HepG2 (cell line): ENCODE results near the gene CIAO2B. TPM values are rescaled to one million over a fixed set of nuclear protein-coding genes. Genes with fewer than 3 reads are reported as not detected.

Experiments used
- AGO2 ChIP-seq: fragments of 200-400 bp; formaldehyde crosslinking; optimal IDR thresholded peaks from 2 replicates; pipeline ENCODE3; 2017; ENCODE audit warnings: mild to moderate bottlenecking, low read depth, low read length, moderate library complexity
- ATAD3A ChIP-seq: sonication (generic); formaldehyde crosslinking; IDR thresholded peaks from 2 replicates; pipeline ENCODE4 v1.4.0; 2020; ENCODE audit warnings: missing genetic modification reagents
- BRCA1 ChIP-seq: sonication (generic); formaldehyde crosslinking; IDR thresholded peaks from 2 replicates; pipeline ENCODE4 v1.4.0; 2020; ENCODE audit warnings: missing genetic modification reagents
- CBFB ChIP-seq: sonication (generic); formaldehyde crosslinking; IDR thresholded peaks from 2 replicates; pipeline ENCODE4 v1.4.0; 2020; ENCODE audit warnings: missing genetic modification reagents
- FOXJ3 ChIP-seq: sonication (generic); formaldehyde crosslinking; IDR thresholded peaks from 2 replicates; pipeline ENCODE4 v1.4.0; 2020; ENCODE audit warnings: missing genetic modification reagents, mild to moderate bottlenecking, borderline replicate concordance
- HMG20A ChIP-seq: IDR thresholded peaks from 2 replicates; pipeline ENCODE4 v1.6.1; 2016; ENCODE audit warnings: borderline replicate concordance
- HOXA3 ChIP-seq: sonication (generic); formaldehyde crosslinking; IDR thresholded peaks from 2 replicates; pipeline ENCODE4 v1.5.0; 2020; ENCODE audit warnings: missing genetic modification reagents
- KLF6 ChIP-seq: IDR thresholded peaks from 2 replicates; pipeline ENCODE4 v1.8.0; 2016; ENCODE audit warnings: missing biosample characterization, missing genetic modification reagents
- MBNL3 ChIP-seq: fragments of 250-450 bp; sonication (Bioruptor Pico); conservative IDR thresholded peaks from 2 replicates; pipeline ENCODE4 v1.8.0; 2022; ENCODE audit warnings: mild to moderate bottlenecking, inconsistent platforms
- MTA1 ChIP-seq: sonication (generic); formaldehyde crosslinking; IDR thresholded peaks from 2 replicates; pipeline ENCODE4 v1.4.0; 2020; ENCODE audit warnings: missing genetic modification reagents, mild to moderate bottlenecking, borderline replicate concordance
- NFYC ChIP-seq: IDR thresholded peaks from 2 replicates; pipeline ENCODE4 v1.6.1; 2016; ENCODE audit warnings: missing genetic modification reagents, missing compliant biosample characterization
- RAD21 ChIP-seq: fragments of 450-650 bp; formaldehyde crosslinking; IDR thresholded peaks from 2 replicates; pipeline ENCODE4 v1.5.0; 2020; ENCODE audit warnings: mild to moderate bottlenecking
- RARA ChIP-seq: IDR thresholded peaks from 2 replicates; pipeline ENCODE4 v1.6.1; 2016; ENCODE audit warnings: missing genetic modification reagents, missing compliant biosample characterization
- REXO4 ChIP-seq: sonication (generic); formaldehyde crosslinking; IDR thresholded peaks from 2 replicates; pipeline ENCODE4 v1.8.0; 2022; ENCODE audit warnings: missing genetic modification reagents, mild to moderate bottlenecking, borderline replicate concordance
- SMC3 ChIP-seq: IDR thresholded peaks from 2 replicates; pipeline ENCODE4 v1.6.1; 2011; ENCODE audit warnings: low read length, improper control_type of control experiment
- SNAI1 ChIP-seq: sonication (generic); formaldehyde crosslinking; IDR thresholded peaks from 2 replicates; pipeline ENCODE4 v1.5.0; 2020; ENCODE audit warnings: mild to moderate bottlenecking, missing genetic modification reagents, borderline replicate concordance
- TBX3 ChIP-seq: fragments of 450-650 bp; IDR thresholded peaks from 2 replicates; pipeline ENCODE4 v1.6.1; 2017; ENCODE audit warnings: antibody characterized with exemption, mild to moderate bottlenecking, inconsistent platforms, borderline replicate concordance
- XBP1 ChIP-seq: sonication (generic); formaldehyde crosslinking; IDR thresholded peaks from 2 replicates; pipeline ENCODE4 v1.5.0; 2020; ENCODE audit warnings: missing genetic modification reagents
- ZKSCAN5 ChIP-seq: sonication (generic); formaldehyde crosslinking; IDR thresholded peaks from 2 replicates; pipeline ENCODE4 v1.5.1; 2020; ENCODE audit warnings: mild to moderate bottlenecking, missing genetic modification reagents
- ZNF564 ChIP-seq: sonication (generic); formaldehyde crosslinking; IDR thresholded peaks from 2 replicates; pipeline ENCODE4 v1.8.1; 2023; ENCODE audit warnings: mild to moderate bottlenecking, missing genetic modification reagents
- ZNF589 ChIP-seq: sonication (generic); formaldehyde crosslinking; conservative IDR thresholded peaks from 2 replicates; pipeline ENCODE4 v1.8.0; 2022; ENCODE audit warnings: mild to moderate bottlenecking, moderate library complexity, missing genetic modification reagents
- ZNF672 ChIP-seq: sonication (generic); formaldehyde crosslinking; IDR thresholded peaks from 2 replicates; pipeline ENCODE4 v1.8.1; 2022; ENCODE audit warnings: missing genetic modification reagents
- polyA plus RNA-seq, 8 experiments: library from polyadenylated mRNA; depleted of rRNA in 3 of 8; stranded (reverse) in 7 of 8; unstranded in 1 of 8; fragments of >200 nt; fragmentation: Illumina TruSeq in 4 of 8; extraction: Trizol in 4 of 8; gene quantifications; 2 replicates each; pipeline versions ENCODE4 v1.2.1 to v1.2.3, GENCODE V29; 2011 to 2016; ENCODE audit warnings: low read depth in 4 of 8, missing spikeins in 1 of 8, mixed read lengths in 1 of 8; ENCODE audit not compliant: insufficient read depth in 1 of 8
- total RNA-seq, 5 experiments: library from RNA; depleted of rRNA; stranded (reverse); fragments of >200 nt; fragmentation: Illumina TruSeq; extraction: Trizol; gene quantifications; 2 replicates each; pipeline ENCODE4 v1.2.3, GENCODE V29; 2016; ENCODE audit warnings: low read depth in 1 of 5
- TF ChIP-seq, protein P1 (sequence below): sonication (generic); formaldehyde crosslinking; IDR thresholded peaks from 2 replicates; pipeline ENCODE4 v1.5.1; 2020; ENCODE audit warnings: mild to moderate bottlenecking, missing genetic modification reagents
- TF ChIP-seq, protein P2 (sequence below): sonication (generic); formaldehyde crosslinking; IDR thresholded peaks from 2 replicates; pipeline ENCODE4 v1.4.0; 2020; ENCODE audit warnings: missing genetic modification reagents, borderline replicate concordance
- TF ChIP-seq, protein P3 (sequence below): sonication (generic); formaldehyde crosslinking; IDR thresholded peaks from 2 replicates; pipeline ENCODE4 v1.5.1; 2020; ENCODE audit warnings: missing genetic modification reagents, mild to moderate bottlenecking, borderline replicate concordance
- TF ChIP-seq, protein P4 (sequence below): sonication (generic); formaldehyde crosslinking; IDR thresholded peaks from 2 replicates; pipeline ENCODE4 v1.8.1; 2023; ENCODE audit warnings: missing genetic modification reagents, inconsistent platforms, borderline replicate concordance

Gene CIAO2B
- total and polyA plus RNA-seq, 2 of the 13 experiments (the other 11 are each of a cell fraction or from before 2014, with no cell fraction given): 157 to 293 TPM

DNA sequence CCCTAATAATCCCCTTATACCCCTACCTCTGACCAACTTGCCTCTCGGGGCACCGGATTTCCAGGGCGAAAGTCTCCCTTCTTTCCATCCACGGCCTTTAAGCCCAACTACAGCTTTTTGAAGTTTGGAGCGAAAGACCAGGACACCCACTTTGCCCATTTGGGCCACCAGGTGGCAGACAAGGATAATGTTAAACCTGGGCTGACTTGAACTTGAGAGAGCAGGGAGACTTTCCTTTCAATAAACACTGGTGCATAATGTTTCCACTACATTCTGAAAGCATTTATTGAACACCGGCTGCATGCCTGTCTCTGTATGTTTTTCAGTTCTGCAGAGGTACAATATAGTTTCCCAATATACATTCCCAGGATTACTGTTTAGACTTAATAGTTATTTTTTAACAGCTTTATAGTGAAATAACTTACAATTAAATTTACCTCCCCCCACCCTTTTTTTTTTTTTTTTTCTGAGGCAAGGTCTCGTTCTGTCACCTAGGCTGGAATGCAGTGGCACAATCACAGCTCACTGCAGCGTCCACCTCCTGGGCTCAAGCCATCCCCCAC lies 20.0 kb upstream of the CIAO2B start (continued):
- TF ChIP-seq, protein P1, sequence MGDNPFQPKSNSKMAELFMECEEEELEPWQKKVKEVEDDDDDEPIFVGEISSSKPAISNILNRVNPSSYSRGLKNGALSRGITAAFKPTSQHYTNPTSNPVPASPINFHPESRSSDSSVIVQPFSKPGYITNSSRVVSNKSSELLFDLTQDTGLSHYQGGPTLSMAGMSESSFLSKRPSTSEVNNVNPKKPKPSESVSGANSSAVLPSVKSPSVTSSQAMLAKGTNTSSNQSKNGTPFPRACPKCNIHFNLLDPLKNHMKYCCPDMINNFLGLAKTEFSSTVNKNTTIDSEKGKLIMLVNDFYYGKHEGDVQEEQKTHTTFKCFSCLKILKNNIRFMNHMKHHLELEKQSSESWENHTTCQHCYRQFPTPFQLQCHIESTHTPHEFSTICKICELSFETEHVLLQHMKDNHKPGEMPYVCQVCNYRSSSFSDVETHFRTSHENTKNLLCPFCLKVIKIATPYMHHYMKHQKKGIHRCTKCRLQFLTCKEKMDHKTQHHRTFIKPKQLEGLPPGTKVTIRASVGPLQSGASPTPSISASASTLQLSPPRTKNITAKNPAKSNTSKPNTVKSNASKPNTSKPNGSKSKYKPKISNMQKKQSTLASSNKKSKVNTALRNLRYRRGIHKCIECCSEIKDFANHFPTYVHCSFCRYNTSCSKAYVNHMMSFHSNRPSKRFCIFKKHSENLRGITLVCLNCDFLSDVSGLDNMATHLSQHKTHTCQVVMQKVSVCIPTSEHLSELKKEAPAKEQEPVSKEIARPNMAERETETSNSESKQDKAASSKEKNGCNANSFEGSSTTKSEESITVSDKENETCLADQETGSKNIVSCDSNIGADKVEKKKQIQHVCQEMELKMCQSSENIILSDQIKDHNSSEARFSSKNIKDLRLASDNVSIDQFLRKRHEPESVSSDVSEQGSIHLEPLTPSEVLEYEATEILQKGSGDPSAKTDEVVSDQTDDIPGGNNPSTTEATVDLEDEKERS (CRISPR knock-in tag): no peak
- TF ChIP-seq, protein P2, sequence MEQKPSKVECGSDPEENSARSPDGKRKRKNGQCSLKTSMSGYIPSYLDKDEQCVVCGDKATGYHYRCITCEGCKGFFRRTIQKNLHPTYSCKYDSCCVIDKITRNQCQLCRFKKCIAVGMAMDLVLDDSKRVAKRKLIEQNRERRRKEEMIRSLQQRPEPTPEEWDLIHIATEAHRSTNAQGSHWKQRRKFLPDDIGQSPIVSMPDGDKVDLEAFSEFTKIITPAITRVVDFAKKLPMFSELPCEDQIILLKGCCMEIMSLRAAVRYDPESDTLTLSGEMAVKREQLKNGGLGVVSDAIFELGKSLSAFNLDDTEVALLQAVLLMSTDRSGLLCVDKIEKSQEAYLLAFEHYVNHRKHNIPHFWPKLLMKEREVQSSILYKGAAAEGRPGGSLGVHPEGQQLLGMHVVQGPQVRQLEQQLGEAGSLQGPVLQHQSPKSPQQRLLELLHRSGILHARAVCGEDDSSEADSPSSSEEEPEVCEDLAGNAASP: peak; percentile 58; the same call in 1 of the 2 replicates
- no peak for TF ChIP-seq KLF6
- TF ChIP-seq NFYC (CRISPR knock-in tag): no peak
- TF ChIP-seq SNAI1 (CRISPR knock-in tag): no peak
- TF ChIP-seq XBP1: no peak
- no peak for TF ChIP-seq BRCA1 (CRISPR knock-in tag)
- no peak for TF ChIP-seq TBX3
- no peak for TF ChIP-seq ATAD3A (CRISPR knock-in tag)
- peak; percentile 93 for TF ChIP-seq SMC3
- TF ChIP-seq ZNF672 (CRISPR knock-in tag): no peak
- peak; percentile 33; the same call in 1 of the 2 replicates for TF ChIP-seq HMG20A
- TF ChIP-seq HOXA3: peak; percentile 13; the same call in 1 of the 2 replicates
- TF ChIP-seq MTA1 (CRISPR knock-in tag): no peak
- no peak for TF ChIP-seq ZNF564 (CRISPR knock-in tag)
- TF ChIP-seq, protein P3, sequence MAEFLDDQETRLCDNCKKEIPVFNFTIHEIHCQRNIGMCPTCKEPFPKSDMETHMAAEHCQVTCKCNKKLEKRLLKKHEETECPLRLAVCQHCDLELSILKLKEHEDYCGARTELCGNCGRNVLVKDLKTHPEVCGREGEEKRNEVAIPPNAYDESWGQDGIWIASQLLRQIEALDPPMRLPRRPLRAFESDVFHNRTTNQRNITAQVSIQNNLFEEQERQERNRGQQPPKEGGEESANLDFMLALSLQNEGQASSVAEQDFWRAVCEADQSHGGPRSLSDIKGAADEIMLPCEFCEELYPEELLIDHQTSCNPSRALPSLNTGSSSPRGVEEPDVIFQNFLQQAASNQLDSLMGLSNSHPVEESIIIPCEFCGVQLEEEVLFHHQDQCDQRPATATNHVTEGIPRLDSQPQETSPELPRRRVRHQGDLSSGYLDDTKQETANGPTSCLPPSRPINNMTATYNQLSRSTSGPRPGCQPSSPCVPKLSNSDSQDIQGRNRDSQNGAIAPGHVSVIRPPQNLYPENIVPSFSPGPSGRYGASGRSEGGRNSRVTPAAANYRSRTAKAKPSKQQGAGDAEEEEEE (CRISPR knock-in tag): no peak
- 0 out of 2 replicates have a peak, but pooled peaks have one; percentile 4 for TF ChIP-seq RARA (CRISPR knock-in tag)
- TF ChIP-seq AGO2: no peak
- TF ChIP-seq, protein P4, sequence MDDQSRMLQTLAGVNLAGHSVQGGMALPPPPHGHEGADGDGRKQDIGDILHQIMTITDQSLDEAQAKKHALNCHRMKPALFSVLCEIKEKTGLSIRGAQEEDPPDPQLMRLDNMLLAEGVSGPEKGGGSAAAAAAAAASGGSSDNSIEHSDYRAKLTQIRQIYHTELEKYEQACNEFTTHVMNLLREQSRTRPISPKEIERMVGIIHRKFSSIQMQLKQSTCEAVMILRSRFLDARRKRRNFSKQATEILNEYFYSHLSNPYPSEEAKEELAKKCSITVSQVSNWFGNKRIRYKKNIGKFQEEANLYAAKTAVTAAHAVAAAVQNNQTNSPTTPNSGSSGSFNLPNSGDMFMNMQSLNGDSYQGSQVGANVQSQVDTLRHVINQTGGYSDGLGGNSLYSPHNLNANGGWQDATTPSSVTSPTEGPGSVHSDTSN: no peak
- no peak for TF ChIP-seq FOXJ3 (CRISPR knock-in tag)
- TF ChIP-seq MBNL3: no peak
- no peak for TF ChIP-seq CBFB
- no peak for TF ChIP-seq REXO4
- no peak for TF ChIP-seq ZKSCAN5 (CRISPR knock-in tag)
- TF ChIP-seq ZNF589: no peak
- TF ChIP-seq RAD21 (CRISPR knock-in tag): peak; percentile 79
